ENCODE results near the gene PABPC1L. TPM values are rescaled to one million over a fixed set of nuclear protein-coding genes. Genes with fewer than 3 reads are reported as not detected.
A peak's percentile ranks its signal among the peaks of the same experiment; 100 is the strongest.

The PABPC1L gene
- total and polyA plus RNA-seq, 2 of the 13 experiments (the other 11 are each of a cell fraction or from before 2014, with no cell fraction given) = 30.8 to 252 TPM

GRCh38 chr20:44908987-44909871, 631 bp upstream of the PABPC1L start (continued):
- TF ChIP-seq ZNF512B (CRISPR knock-in tag; IDR thresholded peaks at IDR 0.05; ENCODE audit: borderline replicate concordance) (no peak), BORCS8-MEF2B (CRISPR knock-in tag; IDR thresholded peaks at IDR 0.05) (no peak), TGIF2 (CRISPR knock-in tag; IDR thresholded peaks at IDR 0.05) (no peak), HMGXB4 (CRISPR knock-in tag; IDR thresholded peaks at IDR 0.05; ENCODE audit: borderline replicate concordance in 1 of 2, low read depth in 1 of 2) (no peak), ZNF264 (CRISPR knock-in tag; IDR thresholded peaks at IDR 0.05) (peak; percentile 8; the same call in 1 of the 2 replicates), ZNF704 (CRISPR knock-in tag; IDR thresholded peaks at IDR 0.05; ENCODE audit: borderline replicate concordance) (0 out of 2 replicates have a peak, but pooled peaks have one; percentile 15), ZBTB38 (CRISPR knock-in tag; IDR thresholded peaks at IDR 0.05) (no peak), KAT8 (CRISPR knock-in tag; IDR thresholded peaks at IDR 0.05) (no peak), TMF1 (CRISPR knock-in tag; IDR thresholded peaks at IDR 0.05; ENCODE audit: low read depth) (no peak), ZNF280B (CRISPR knock-in tag; IDR thresholded peaks at IDR 0.05; ENCODE audit: borderline replicate concordance) (no peak), GTF3A (CRISPR knock-in tag; conservative IDR thresholded peaks at IDR 0.05) (0 out of 2 replicates have a peak, but pooled peaks have one; percentile 9), ZNF329 (CRISPR knock-in tag; IDR thresholded peaks at IDR 0.05; ENCODE audit: low read depth) (0 out of 2 replicates have a peak, but pooled peaks have one; percentile 12), MNT (IDR thresholded peaks at IDR 0.05) (no peak), PAX8 (CRISPR knock-in tag; IDR thresholded peaks at IDR 0.05; ENCODE audit: borderline replicate concordance) (no peak), ARNT (IDR thresholded peaks at IDR 0.05) (no peak), SP2 (CRISPR knock-in tag; IDR thresholded peaks at IDR 0.05) (no peak), HNRNPUL1 (IDR thresholded peaks at IDR 0.05; ENCODE audit: low read depth, low read length) (no peak), ZNF441 (CRISPR knock-in tag; IDR thresholded peaks at IDR 0.05; ENCODE audit: borderline replicate concordance) (no peak), PHF20 (CRISPR knock-in tag; IDR thresholded peaks at IDR 0.05) (no peak), NBN (conservative IDR thresholded peaks at IDR 0.05) (no peak)

All from HepG2 (cell line).